ENCODE measurements around the gene AMMECR1L.
"Not testable (repeated sequence)": the region's sequence is repeated elsewhere in the genome, so short reads cannot be mapped to it uniquely, and the experiment has no call there.

GRCh38 chr2:127826708-127827107 is 59.0 kb downstream of the AMMECR1L start:
- TF ChIP-seq EZH2phosphoT487 (IDR thresholded peaks at IDR 0.05; ENCODE audit: insufficient read depth, low read depth); EZH2 (IDR thresholded peaks at IDR 0.05; ENCODE audit: insufficient read depth, poor library complexity, severe bottlenecking): not testable (repeated sequence)

All from GM23248 (cell line).